ENCODE data around the gene KLHL26. TPM values are rescaled to one million over a fixed set of nuclear protein-coding genes. Genes with fewer than 3 reads are reported as not detected.

KLHL26 gene
- total and polyA plus RNA-seq, 2 of the 13 experiments (the other 11 are each of a cell fraction or from before 2014, with no cell fraction given): 1.5 to 1.7 TPM

DNA sequence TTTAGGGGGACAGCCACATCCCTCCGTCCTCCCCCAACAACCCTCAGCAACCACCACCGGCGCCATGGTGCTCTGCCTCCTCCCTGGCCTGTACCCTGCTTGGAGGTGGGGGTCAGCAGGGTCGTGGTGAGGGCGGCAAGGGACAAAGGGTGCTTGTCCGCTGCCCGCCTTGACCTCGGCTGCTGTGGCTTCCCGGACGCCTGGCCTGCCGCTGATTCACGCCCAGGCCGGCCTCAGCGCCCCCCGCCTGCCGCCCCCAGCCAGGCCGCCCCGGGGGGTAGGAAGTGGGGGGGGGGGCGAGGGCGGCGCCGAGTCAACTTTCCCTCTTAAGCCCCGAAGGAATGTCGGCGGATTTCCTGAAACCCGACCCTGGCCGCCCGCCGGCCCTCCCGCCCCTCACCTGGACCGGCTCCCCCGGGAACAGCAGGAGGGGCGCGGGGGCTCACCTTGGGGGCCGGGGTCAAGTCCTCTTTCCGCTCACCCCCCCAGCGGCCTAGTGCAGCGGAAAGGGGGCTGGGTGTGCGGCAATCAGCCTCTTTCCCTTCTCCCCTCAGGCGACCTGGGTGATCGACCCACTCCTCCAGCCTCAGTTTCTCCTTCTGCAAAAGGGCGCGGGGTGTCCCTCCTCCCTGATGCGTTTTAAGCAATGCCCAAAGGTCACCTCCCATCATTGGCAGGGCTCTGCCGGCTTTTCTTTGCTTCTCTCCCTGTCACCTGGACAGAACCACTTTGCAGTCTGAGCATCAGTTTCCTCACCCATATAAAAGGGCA, 26.1 kb upstream of the KLHL26 start (continued):
- TF ChIP-seq MIER3 (CRISPR knock-in tag; IDR thresholded peaks at IDR 0.05; ENCODE audit: borderline replicate concordance) (peak; percentile 40; the same call in 1 of the 2 replicates), POGZ (CRISPR knock-in tag; IDR thresholded peaks at IDR 0.05) (peak; percentile 36), ZNF678 (CRISPR knock-in tag; IDR thresholded peaks at IDR 0.05) (peak; percentile 60; the same call in 1 of the 2 replicates), SPEN (CRISPR knock-in tag; IDR thresholded peaks at IDR 0.05; ENCODE audit: low read depth) (no peak), PAF1 (CRISPR knock-in tag; IDR thresholded peaks at IDR 0.05) (no peak), CREB1 (IDR thresholded peaks at IDR 0.05) (no peak), CREB1 (CRISPR knock-in tag; IDR thresholded peaks at IDR 0.05) (no peak), ZNF326 (CRISPR knock-in tag; IDR thresholded peaks at IDR 0.05; ENCODE audit: borderline replicate concordance) (no peak), ZKSCAN1 (IDR thresholded peaks at IDR 0.05; ENCODE audit: low read length) (no peak), ZNF354B (CRISPR knock-in tag; IDR thresholded peaks at IDR 0.05) (no peak), SKI (IDR thresholded peaks at IDR 0.05; ENCODE audit: partially characterized antibody) (peak; percentile 45), YEATS2 (CRISPR knock-in tag; IDR thresholded peaks at IDR 0.05; ENCODE audit: borderline replicate concordance) (no peak), ZNF446 (CRISPR knock-in tag; IDR thresholded peaks at IDR 0.05) (peak; percentile 74; the same call in 1 of the 2 replicates), CHD2 (IDR thresholded peaks at IDR 0.05; ENCODE audit: low read depth, low read length) (no peak), CCAR2 (optimal IDR thresholded peaks at IDR 0.05; ENCODE audit: low read depth, low read length) (no peak), KAT7 (CRISPR knock-in tag; IDR thresholded peaks at IDR 0.05; ENCODE audit: borderline replicate concordance) (no peak)
- TF ChIP-seq, protein P1, sequence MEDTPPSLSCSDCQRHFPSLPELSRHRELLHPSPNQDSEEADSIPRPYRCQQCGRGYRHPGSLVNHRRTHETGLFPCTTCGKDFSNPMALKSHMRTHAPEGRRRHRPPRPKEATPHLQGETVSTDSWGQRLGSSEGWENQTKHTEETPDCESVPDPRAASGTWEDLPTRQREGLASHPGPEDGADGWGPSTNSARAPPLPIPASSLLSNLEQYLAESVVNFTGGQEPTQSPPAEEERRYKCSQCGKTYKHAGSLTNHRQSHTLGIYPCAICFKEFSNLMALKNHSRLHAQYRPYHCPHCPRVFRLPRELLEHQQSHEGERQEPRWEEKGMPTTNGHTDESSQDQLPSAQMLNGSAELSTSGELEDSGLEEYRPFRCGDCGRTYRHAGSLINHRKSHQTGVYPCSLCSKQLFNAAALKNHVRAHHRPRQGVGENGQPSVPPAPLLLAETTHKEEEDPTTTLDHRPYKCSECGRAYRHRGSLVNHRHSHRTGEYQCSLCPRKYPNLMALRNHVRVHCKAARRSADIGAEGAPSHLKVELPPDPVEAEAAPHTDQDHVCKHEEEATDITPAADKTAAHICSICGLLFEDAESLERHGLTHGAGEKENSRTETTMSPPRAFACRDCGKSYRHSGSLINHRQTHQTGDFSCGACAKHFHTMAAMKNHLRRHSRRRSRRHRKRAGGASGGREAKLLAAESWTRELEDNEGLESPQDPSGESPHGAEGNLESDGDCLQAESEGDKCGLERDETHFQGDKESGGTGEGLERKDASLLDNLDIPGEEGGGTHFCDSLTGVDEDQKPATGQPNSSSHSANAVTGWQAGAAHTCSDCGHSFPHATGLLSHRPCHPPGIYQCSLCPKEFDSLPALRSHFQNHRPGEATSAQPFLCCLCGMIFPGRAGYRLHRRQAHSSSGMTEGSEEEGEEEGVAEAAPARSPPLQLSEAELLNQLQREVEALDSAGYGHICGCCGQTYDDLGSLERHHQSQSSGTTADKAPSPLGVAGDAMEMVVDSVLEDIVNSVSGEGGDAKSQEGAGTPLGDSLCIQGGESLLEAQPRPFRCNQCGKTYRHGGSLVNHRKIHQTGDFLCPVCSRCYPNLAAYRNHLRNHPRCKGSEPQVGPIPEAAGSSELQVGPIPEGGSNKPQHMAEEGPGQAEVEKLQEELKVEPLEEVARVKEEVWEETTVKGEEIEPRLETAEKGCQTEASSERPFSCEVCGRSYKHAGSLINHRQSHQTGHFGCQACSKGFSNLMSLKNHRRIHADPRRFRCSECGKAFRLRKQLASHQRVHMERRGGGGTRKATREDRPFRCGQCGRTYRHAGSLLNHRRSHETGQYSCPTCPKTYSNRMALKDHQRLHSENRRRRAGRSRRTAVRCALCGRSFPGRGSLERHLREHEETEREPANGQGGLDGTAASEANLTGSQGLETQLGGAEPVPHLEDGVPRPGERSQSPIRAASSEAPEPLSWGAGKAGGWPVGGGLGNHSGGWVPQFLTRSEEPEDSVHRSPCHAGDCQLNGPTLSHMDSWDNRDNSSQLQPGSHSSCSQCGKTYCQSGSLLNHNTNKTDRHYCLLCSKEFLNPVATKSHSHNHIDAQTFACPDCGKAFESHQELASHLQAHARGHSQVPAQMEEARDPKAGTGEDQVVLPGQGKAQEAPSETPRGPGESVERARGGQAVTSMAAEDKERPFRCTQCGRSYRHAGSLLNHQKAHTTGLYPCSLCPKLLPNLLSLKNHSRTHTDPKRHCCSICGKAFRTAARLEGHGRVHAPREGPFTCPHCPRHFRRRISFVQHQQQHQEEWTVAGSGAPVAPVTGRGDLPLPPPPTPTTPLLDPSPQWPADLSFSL (CRISPR knock-in tag; IDR thresholded peaks at IDR 0.05): 0 out of 2 replicates have a peak, but pooled peaks have one; percentile 52
- TF ChIP-seq, protein P2, sequence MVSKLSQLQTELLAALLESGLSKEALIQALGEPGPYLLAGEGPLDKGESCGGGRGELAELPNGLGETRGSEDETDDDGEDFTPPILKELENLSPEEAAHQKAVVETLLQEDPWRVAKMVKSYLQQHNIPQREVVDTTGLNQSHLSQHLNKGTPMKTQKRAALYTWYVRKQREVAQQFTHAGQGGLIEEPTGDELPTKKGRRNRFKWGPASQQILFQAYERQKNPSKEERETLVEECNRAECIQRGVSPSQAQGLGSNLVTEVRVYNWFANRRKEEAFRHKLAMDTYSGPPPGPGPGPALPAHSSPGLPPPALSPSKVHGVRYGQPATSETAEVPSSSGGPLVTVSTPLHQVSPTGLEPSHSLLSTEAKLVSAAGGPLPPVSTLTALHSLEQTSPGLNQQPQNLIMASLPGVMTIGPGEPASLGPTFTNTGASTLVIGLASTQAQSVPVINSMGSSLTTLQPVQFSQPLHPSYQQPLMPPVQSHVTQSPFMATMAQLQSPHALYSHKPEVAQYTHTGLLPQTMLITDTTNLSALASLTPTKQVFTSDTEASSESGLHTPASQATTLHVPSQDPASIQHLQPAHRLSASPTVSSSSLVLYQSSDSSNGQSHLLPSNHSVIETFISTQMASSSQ (IDR thresholded peaks at IDR 0.05; ENCODE audit: low read depth): no peak
- TF ChIP-seq, protein P2 (CRISPR knock-in tag; IDR thresholded peaks at IDR 0.05; ENCODE audit: borderline replicate concordance): peak; percentile 89
